SK-N-SH treated with all-trans-retinoic acid at 6 μM for 48 hours (cell line): Measurements from ENCODE around the gene NKAIN4.

Experiments
- ATAC-seq: fragments of 200-7000 bp; cut with Tn5 transposase; 3 replicates; pipeline ENCODE4 v1.9.1; 2020; ENCODE audit warnings: mild to moderate bottlenecking, moderate library complexity
- BACH2 ChIP-seq: fragments of 250-450 bp; sonication (Bioruptor Pico); IDR thresholded peaks from 2 replicates; pipeline ENCODE4 v1.9.0; 2021; ENCODE audit warnings: mild to moderate bottlenecking, borderline replicate concordance
- CREB5 ChIP-seq: fragments of 250-450 bp; sonication (Bioruptor Pico); IDR thresholded peaks from 2 replicates; pipeline ENCODE4 v1.5.1; 2020; ENCODE audit warnings: low read depth, mild to moderate bottlenecking, moderate library complexity
- CSDC2 ChIP-seq: fragments of 250-450 bp; sonication (Bioruptor Pico); IDR thresholded peaks from 2 replicates; pipeline ENCODE4 v1.5.0; 2020; ENCODE audit warnings: mild to moderate bottlenecking, moderate library complexity
- CSRNP3 ChIP-seq: fragments of 250-450 bp; sonication (Bioruptor Pico); IDR thresholded peaks from 2 replicates; pipeline ENCODE4 v1.5.1; 2021; ENCODE audit warnings: mild to moderate bottlenecking, moderate library complexity
- ESRRG ChIP-seq: fragments of 250-450 bp; sonication (Bioruptor Pico); IDR thresholded peaks from 2 replicates; pipeline ENCODE4 v1.6.1; 2021; ENCODE audit warnings: mild to moderate bottlenecking
- GLIS3 ChIP-seq: fragments of 250-450 bp; sonication (Bioruptor Pico); IDR thresholded peaks from 2 replicates; pipeline ENCODE4 v1.5.0; 2020; ENCODE audit warnings: mild to moderate bottlenecking, moderate library complexity
- ISL1 ChIP-seq: fragments of 250-450 bp; sonication (Bioruptor Pico); IDR thresholded peaks from 2 replicates; pipeline ENCODE4 v2.1.2; 2022; ENCODE audit warnings: mild to moderate bottlenecking, moderate library complexity
- OSR1 ChIP-seq: fragments of 250-450 bp; sonication (Bioruptor Pico); IDR thresholded peaks from 2 replicates; pipeline ENCODE4 v1.8.0; 2022; ENCODE audit warnings: moderate library complexity, mild to moderate bottlenecking, inconsistent platforms
- PATZ1 ChIP-seq: fragments of 250-450 bp; sonication (Bioruptor Pico); IDR thresholded peaks from 2 replicates; pipeline ENCODE4 v1.8.0; 2020; ENCODE audit warnings: mild to moderate bottlenecking, moderate library complexity, borderline replicate concordance
- PPARA ChIP-seq: fragments of 250-450 bp; sonication (Bioruptor Pico); IDR thresholded peaks from 2 replicates; pipeline ENCODE4 v1.5.0; 2020; ENCODE audit warnings: mild to moderate bottlenecking, borderline replicate concordance
- RARB ChIP-seq: fragments of 250-450 bp; sonication (Bioruptor Pico); IDR thresholded peaks from 2 replicates; pipeline ENCODE4 v1.8.0; 2021; ENCODE audit warnings: mild to moderate bottlenecking, moderate library complexity
- SNAI2 ChIP-seq: fragments of 250-450 bp; sonication (Bioruptor Pico); IDR thresholded peaks from 2 replicates; pipeline ENCODE4 v1.5.0; 2020; ENCODE audit warnings: mild to moderate bottlenecking, moderate library complexity
- TCF4 ChIP-seq: fragments of 250-450 bp; sonication (Bioruptor Pico); IDR thresholded peaks from 2 replicates; pipeline ENCODE4 v1.8.0; 2021; ENCODE audit warnings: mild to moderate bottlenecking, moderate library complexity, borderline replicate concordance
- TOX ChIP-seq: fragments of 250-450 bp; sonication (Bioruptor Pico); IDR thresholded peaks from 2 replicates; pipeline ENCODE4 v1.8.0; 2021; ENCODE audit warnings: mild to moderate bottlenecking, moderate library complexity, borderline replicate concordance
- ZC3H10 ChIP-seq: fragments of 250-450 bp; sonication (Bioruptor Pico); IDR thresholded peaks from 2 replicates; pipeline ENCODE4 v1.5.1; 2021; ENCODE audit warnings: mild to moderate bottlenecking, moderate library complexity
- ZFP3 ChIP-seq: fragments of 250-450 bp; sonication (Bioruptor Pico); IDR thresholded peaks from 2 replicates; pipeline ENCODE4 v1.5.0; 2020; ENCODE audit warnings: mild to moderate bottlenecking, moderate library complexity
- ZFP30 ChIP-seq: fragments of 450-650 bp; formaldehyde crosslinking; IDR thresholded peaks from 2 replicates; pipeline ENCODE4 v1.5.0; 2022; ENCODE audit warnings: mild to moderate bottlenecking, moderate library complexity
- ZNF565 ChIP-seq: fragments of 450-650 bp; formaldehyde crosslinking; conservative IDR thresholded peaks from 2 replicates; pipeline ENCODE4 v1.5.0; 2020; ENCODE audit warnings: low read depth, mild to moderate bottlenecking, moderate library complexity
- ZNF70 ChIP-seq: fragments of 450-650 bp; formaldehyde crosslinking; IDR thresholded peaks from 2 replicates; pipeline ENCODE4 v1.5.0; 2020; ENCODE audit warnings: mild to moderate bottlenecking, moderate library complexity
- ZNF8 ChIP-seq: fragments of 450-650 bp; formaldehyde crosslinking; IDR thresholded peaks from 2 replicates; pipeline ENCODE4 v1.5.0; 2020; ENCODE audit warnings: mild to moderate bottlenecking, moderate library complexity
- TF ChIP-seq, protein P1 (sequence below): fragments of 250-450 bp; sonication (Bioruptor Pico); IDR thresholded peaks from 2 replicates; pipeline ENCODE4 v1.5.0; 2020; ENCODE audit warnings: mild to moderate bottlenecking, moderate library complexity
- TF ChIP-seq, protein P2 (sequence below): fragments of 250-450 bp; sonication (Bioruptor Pico); IDR thresholded peaks from 2 replicates; pipeline ENCODE4 v1.8.0; 2021; ENCODE audit warnings: low read depth, mild to moderate bottlenecking, moderate library complexity, borderline replicate concordance

Gene NKAIN4

GRCh38 chr20:63202021-63202420 is 52.2 kb downstream of the NKAIN4 start:
- ATAC-seq, result no peak
- no peak for TF ChIP-seq ZNF565 (CRISPR knock-in tag)
- TF ChIP-seq ZNF70 (CRISPR knock-in tag), result no peak
- no peak for TF ChIP-seq ZC3H10 (CRISPR knock-in tag)

DNA sequence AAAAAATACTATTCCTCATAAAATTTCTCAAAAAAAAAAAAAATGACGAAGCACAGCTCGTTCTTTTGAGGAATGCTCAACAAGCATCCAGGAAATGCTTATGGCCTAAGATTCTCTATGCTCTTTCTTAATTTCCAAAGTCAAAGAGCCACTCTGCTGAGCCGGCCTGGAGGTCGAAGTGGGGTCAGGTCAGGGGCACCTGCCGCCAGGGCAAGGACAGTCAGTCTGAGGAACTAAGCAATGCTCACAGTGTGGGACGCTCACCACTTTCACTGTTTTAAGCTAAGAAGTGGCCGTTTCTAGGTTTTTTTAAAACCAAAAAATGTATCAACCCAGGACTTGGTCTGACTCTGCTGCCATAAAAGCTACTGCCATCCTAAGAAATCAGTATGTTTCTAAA is 55.7 kb downstream of the NKAIN4 start:
- no peak for ATAC-seq
- TF ChIP-seq CSRNP3 (CRISPR knock-in tag), result no peak
- no peak for TF ChIP-seq OSR1 (CRISPR knock-in tag)
- no peak for TF ChIP-seq ZFP30 (CRISPR knock-in tag)
- TF ChIP-seq ZFP3, result no peak
- TF ChIP-seq CREB5 (CRISPR knock-in tag), result no peak
- TF ChIP-seq ZNF565 (CRISPR knock-in tag), result no peak
- no peak for TF ChIP-seq ZC3H10 (CRISPR knock-in tag)
- no peak for TF ChIP-seq TOX (CRISPR knock-in tag)
- no peak for TF ChIP-seq GLIS3
- TF ChIP-seq, protein P1, sequence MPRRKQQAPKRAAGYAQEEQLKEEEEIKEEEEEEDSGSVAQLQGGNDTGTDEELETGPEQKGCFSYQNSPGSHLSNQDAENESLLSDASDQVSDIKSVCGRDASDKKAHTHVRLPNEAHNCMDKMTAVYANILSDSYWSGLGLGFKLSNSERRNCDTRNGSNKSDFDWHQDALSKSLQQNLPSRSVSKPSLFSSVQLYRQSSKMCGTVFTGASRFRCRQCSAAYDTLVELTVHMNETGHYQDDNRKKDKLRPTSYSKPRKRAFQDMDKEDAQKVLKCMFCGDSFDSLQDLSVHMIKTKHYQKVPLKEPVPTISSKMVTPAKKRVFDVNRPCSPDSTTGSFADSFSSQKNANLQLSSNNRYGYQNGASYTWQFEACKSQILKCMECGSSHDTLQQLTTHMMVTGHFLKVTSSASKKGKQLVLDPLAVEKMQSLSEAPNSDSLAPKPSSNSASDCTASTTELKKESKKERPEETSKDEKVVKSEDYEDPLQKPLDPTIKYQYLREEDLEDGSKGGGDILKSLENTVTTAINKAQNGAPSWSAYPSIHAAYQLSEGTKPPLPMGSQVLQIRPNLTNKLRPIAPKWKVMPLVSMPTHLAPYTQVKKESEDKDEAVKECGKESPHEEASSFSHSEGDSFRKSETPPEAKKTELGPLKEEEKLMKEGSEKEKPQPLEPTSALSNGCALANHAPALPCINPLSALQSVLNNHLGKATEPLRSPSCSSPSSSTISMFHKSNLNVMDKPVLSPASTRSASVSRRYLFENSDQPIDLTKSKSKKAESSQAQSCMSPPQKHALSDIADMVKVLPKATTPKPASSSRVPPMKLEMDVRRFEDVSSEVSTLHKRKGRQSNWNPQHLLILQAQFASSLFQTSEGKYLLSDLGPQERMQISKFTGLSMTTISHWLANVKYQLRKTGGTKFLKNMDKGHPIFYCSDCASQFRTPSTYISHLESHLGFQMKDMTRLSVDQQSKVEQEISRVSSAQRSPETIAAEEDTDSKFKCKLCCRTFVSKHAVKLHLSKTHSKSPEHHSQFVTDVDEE, result no peak
- no peak for TF ChIP-seq TCF4 (CRISPR knock-in tag)
- TF ChIP-seq ZNF8 (CRISPR knock-in tag), result no peak
- TF ChIP-seq BACH2 (CRISPR knock-in tag), result no peak
- no peak for TF ChIP-seq ESRRG (CRISPR knock-in tag)
- TF ChIP-seq SNAI2 (CRISPR knock-in tag), result no peak
- no peak for TF ChIP-seq ZNF70 (CRISPR knock-in tag)
- no peak for TF ChIP-seq CSDC2 (CRISPR knock-in tag)
- no peak for TF ChIP-seq ISL1 (CRISPR knock-in tag)
- TF ChIP-seq, all 23 proteins: peak for 0

GRCh38 chr20:63196768-63197470 is 57.3 kb downstream of the NKAIN4 start:
- no peak; the same call in 1 of the 3 replicates for ATAC-seq
- no peak for TF ChIP-seq ZFP30 (CRISPR knock-in tag)
- no peak for TF ChIP-seq CSDC2 (CRISPR knock-in tag)
- no peak for TF ChIP-seq ZNF70 (CRISPR knock-in tag)
- TF ChIP-seq BACH2 (CRISPR knock-in tag), result no peak
- TF ChIP-seq CREB5 (CRISPR knock-in tag), result no peak
- TF ChIP-seq PATZ1 (CRISPR knock-in tag), result no peak
- TF ChIP-seq GLIS3, result no peak
- TF ChIP-seq ZNF8 (CRISPR knock-in tag), result no peak
- TF ChIP-seq ZFP3, result no peak
- TF ChIP-seq, protein P2, sequence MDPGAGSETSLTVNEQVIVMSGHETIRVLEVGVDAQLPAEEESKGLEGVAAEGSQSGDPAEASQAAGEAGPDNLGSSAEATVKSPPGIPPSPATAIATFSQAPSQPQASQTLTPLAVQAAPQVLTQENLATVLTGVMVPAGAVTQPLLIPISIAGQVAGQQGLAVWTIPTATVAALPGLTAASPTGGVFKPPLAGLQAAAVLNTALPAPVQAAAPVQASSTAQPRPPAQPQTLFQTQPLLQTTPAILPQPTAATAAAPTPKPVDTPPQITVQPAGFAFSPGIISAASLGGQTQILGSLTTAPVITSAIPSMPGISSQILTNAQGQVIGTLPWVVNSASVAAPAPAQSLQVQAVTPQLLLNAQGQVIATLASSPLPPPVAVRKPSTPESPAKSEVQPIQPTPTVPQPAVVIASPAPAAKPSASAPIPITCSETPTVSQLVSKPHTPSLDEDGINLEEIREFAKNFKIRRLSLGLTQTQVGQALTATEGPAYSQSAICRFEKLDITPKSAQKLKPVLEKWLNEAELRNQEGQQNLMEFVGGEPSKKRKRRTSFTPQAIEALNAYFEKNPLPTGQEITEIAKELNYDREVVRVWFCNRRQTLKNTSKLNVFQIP (CRISPR knock-in tag), result no peak
- TF ChIP-seq RARB (CRISPR knock-in tag), result no peak
- no peak for TF ChIP-seq PPARA (CRISPR knock-in tag)
